ENCODE data around the gene KLHL35. TPM values are rescaled to one million over a fixed set of nuclear protein-coding genes. Genes with fewer than 3 reads are reported as not detected.

Gene KLHL35
- total and polyA plus RNA-seq, 8 donors, result 0.89 to 2.9 (median 1.7) TPM; not detected in 2

DNA sequence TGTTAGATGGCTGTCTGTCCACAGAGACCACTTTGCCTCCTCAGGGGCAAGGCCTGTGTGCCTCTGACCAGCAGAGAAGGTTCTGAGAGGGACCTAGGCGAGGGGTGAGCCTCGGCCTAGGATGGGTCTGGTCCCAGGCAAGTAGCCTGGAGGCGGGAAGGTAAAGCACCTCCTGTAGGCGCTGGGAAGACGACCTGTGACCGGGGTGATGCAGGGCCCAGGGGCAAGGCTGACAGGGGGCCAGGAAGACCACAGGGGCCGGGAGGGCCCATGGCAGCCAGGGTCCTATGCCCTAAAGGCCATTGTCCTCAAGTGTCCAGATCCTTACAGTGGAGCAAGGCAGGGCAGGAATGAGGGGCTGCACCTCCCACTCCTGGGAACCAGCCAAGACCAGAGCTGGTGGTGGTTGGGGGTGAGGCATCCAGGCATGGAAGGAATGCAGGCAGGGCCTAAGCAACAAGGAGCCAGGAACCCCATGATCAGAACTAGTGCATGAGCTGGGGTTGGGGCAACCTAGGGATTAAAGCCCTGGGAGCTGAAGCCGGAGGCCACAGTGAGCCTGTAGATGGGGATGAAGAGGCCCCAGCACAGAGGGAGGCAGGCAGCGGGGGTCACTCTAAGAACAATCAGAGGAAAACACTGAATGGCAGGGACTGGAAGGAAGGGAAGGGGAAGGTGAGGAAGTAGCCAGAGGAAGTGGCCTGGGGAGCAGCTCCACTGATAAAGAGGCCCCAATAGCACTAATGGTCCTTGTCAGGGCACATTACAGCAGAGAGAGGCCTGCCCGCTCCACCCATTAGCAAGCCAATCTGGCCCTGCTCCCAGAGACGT lies 32.9 kb upstream of the KLHL35 start:
- Histone ChIP-seq H3K27me3 (no peaks in the 10 kb centered on the region), H3K36me3 (no peaks in the 10 kb centered on the region), H3K4me3 (no peak overlapping the region), H3K4me1 (peaks cover 0 to 7% (median 0%) of the 10 kb centered on the region in 4 donors), H3K9me3 (no peaks in the 10 kb centered on the region), H3K27ac (no peak overlapping the region)
- no peak for DNase-seq
- TF ChIP-seq POLR2A (IDR thresholded peaks at IDR 0.05), result no peak
- TF ChIP-seq EP300 (IDR thresholded peaks at IDR 0.05), result no peak
- no peak for TF ChIP-seq POLR2AphosphoS5 (IDR thresholded peaks at IDR 0.05)
- TF ChIP-seq CTCF (IDR thresholded peaks at IDR 0.05), result no peak
- intact Hi-C loops (cut with DNase I; ENCODE audit: low total_unique reads), result no loop called here
- WGBS, 5 donors, result 80 to 89% (median 85%) methylated on average over 10 to 11 of the region's 11 CpGs

DNA sequence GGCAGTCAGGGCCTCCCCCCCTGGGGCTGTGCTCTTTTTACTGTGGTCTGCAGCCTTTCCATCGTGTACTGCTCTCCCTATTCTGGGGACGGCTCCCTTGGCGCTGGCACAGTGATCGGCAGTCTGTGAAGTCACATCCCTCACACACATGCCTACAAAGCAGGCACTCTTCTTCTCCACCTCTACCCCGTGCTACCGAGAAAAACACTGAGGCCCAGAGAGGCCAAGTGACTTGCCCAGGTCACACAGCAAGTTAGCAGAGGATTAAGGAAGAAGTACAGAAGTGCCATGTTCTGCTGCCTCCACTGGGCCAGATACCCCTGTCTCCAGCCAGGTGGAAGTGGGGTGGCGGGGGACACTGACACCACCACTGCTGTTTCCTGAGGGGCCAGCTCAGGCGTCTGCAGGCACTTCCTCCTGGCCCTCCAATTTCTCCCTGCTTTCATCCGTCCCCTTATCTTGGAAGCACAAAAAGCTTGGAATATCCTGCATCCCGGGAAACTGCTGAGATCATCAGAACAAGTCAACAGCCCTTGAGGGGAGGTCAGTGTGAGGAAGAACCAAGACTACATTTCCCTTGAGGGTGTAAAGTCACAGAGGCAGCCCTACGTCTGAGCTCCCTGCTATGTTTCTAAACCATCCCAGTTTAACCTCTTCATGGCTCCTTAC lies 30.2 kb upstream of the KLHL35 start:
- Histone ChIP-seq H3K27ac (no peak overlapping the region), H3K27me3 (no peaks in the 10 kb centered on the region), H3K4me3 (no peak overlapping the region), H3K9me3 (no peaks in the 10 kb centered on the region), H3K36me3 (no peaks in the 10 kb centered on the region), H3K4me1 (no peaks in the 10 kb centered on the region)
- 59 to 70% (median 65%) methylated on average over 10 to 11 of the region's 11 CpGs for WGBS, 5 donors
- no peak for DNase-seq
- no peak for TF ChIP-seq POLR2AphosphoS5 (IDR thresholded peaks at IDR 0.05)
- TF ChIP-seq POLR2A (IDR thresholded peaks at IDR 0.05), result no peak
- TF ChIP-seq CTCF (IDR thresholded peaks at IDR 0.05), result no peak
- no peak for TF ChIP-seq EP300 (IDR thresholded peaks at IDR 0.05)
- intact Hi-C loops (cut with DNase I; ENCODE audit: low total_unique reads), result no loop called here

DNA sequence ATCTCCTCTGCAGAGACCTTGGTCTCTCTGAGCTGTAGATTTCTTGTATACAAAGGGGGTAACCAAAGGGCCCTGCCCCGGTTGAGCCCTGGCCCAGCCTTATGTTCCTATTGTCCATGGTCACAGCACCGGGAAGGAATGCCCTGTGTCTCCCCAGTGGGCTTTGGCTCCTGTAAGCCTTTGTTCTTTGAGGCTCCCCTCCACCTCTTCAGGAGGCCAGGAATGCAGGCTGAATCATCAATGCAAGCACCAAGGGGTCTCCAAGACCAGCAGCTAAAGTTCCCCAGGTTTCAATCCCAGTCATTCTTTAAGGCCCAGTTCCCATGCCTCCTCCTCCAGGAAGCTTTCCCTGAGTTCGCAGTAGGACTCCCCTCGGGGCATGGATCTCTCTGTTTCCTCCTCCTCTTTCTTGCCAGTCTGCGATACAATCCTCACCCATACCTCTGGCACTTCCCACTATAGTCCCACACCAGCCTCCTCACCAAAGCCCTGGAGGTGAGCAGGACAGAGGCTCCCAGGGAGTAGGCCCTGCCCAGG lies 29.2 kb upstream of the KLHL35 start:
- H3K27me3 ChIP-seq, result no peaks in the 10 kb centered on the region

More for the DNA sequence above, 29.2 kb upstream of the KLHL35 start:
- Histone ChIP-seq H3K27ac (no peak overlapping the region), H3K4me3 (no peak overlapping the region), H3K4me1 (no peaks in the 10 kb centered on the region), H3K36me3 (no peaks in the 10 kb centered on the region), H3K9me3 (no peaks in the 10 kb centered on the region)
- 82 to 96% (median 86%) methylated on average over 3 to 5 of the region's 5 CpGs for WGBS, 5 donors
- TF ChIP-seq POLR2A (IDR thresholded peaks at IDR 0.05), result no peak
- TF ChIP-seq POLR2AphosphoS5 (IDR thresholded peaks at IDR 0.05), result no peak
- TF ChIP-seq CTCF (IDR thresholded peaks at IDR 0.05), result no peak
- TF ChIP-seq EP300 (IDR thresholded peaks at IDR 0.05), result no peak
- DNase-seq, result no peak
- intact Hi-C loops (cut with DNase I; ENCODE audit: low total_unique reads), result no loop called here

Measured in stomach (tissue), 9 donors.